Fibroblast of skin of right quadriceps (primary cell): ENCODE measurements around the gene EEF1A2.

Experiments
- DNase-seq: peaks from one replicate; pipeline ENCODE4 v3.0.0-alpha.2; 2013

EEF1A2 gene

DNA sequence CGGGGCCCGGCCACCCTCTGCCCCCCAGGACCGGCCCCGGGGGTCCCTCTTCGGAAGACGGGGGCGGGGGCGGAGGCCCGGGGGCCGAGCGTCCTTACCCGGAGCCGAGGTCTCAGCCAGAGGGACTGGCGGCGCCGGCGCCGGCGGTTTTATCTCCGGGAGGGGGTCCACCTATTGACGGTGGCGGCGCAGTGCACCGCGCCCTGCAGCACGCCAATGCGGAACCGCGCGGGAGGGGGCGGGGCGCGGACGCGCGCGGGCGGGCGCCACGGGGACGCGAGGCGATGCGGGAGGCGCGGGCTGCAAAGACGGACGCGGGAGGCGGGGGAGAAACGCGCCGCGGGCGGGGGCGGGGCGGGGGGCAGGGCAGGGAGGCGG, at the start of gene EEF1A2:
Gene EEF1A2, minus strand, starts transcription at position 124 of the 378 bp plus-strand sequence. CDS start 1,320 bp downstream, outside the sequence.
- DNase-seq: no peak

DNA sequence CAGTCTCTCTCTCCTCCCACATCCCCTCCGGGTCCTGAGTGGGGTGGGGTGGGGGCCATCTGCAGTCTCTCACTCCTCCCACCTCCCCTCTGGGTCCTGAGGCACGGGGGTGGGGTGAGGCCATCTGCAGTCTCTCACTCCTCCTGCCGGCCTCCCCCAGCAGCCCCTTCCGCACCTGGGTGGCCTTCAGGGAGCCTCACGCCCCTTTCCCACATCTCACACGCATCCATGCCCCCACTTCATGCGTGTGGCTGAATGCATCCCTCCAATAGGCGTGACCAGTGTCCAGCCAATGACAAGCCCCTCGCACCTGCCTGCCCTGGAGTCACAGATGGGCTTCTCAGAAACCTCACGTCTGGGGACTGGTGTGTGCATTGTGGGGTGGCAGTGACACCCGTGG, 49.7 kb upstream of the EEF1A2 start:
- no peak for DNase-seq

DNA sequence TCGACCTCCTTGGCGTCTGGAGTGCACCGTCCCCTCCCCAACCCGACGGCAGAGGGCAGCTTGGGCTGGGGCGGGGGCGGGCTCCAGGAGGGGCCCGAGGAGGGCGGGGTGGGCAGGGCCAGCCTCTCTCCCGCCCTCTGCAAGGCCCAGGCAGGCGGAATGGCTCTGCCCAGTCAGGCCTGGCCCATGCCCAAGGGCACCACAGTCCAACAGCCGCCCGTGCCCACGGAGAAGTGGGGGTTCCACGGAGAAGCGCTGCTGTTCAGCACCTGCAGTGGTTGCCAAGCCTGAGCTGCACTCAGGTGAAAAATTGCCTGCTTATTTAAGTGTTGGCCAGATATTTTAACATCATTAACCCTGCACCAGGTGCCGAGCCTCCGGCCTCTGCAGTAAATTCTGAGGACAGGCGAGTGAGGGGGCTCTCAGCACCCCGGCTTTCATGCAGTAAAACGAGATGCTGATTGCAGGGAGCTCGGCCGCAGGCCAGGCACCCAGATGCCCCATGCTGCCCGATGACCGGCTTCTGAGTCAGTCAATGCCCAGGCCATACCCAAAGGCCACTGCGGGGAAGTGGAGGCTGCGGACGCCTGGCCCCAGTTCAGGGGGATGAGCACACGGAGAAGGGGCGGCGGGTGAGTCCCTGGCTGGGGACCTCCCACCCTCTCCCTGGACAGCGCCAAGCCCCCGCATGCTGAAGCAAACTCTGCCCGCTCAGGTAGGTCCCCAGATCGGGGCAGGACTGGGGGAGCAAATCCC, 49.0 kb upstream of the EEF1A2 start, which contains the start of gene SRMS:
Gene SRMS, minus strand, starts transcription at position 25 of the 756 bp plus-strand sequence. CDS start 286 bp downstream, outside the sequence.
- no peak for DNase-seq

DNA sequence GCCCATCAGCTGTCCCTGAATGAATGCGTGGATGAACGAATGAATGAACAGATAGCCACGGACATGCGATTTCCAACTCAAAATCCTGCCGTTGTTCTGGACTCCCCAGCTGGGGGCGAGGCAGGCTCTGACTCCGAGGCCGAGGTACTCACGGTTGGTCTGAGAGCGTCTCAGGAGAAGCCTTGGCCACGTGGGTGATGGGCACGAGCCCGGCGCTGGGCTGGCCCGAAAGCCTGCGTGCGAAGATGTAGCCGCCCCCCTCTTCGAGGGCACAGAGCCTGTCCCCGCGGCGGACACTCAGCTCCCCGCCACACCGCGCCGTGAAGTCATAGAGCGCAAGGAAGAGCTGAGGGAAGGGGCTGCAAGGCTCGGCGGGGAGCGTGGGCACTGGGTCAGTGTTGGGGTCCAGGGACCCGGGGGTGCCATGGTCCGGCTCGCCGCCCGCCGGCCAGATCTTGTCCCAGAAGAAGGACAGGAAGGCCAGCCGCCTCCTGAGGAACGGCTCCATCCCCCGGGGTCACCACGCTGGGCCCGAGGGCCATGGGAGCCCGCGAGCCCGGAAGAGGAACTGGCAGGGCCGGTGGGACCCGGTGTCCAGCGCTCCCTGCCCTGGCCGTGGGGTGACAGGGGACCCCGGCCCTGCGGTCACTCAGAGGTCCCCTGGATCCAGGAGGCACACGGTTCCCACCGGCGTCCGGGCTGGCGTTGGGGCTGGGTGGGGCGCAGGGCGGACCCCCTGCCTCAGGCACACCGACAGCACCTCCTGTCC, 48.3 kb upstream of the EEF1A2 start:
- DNase-seq: no peak

DNA sequence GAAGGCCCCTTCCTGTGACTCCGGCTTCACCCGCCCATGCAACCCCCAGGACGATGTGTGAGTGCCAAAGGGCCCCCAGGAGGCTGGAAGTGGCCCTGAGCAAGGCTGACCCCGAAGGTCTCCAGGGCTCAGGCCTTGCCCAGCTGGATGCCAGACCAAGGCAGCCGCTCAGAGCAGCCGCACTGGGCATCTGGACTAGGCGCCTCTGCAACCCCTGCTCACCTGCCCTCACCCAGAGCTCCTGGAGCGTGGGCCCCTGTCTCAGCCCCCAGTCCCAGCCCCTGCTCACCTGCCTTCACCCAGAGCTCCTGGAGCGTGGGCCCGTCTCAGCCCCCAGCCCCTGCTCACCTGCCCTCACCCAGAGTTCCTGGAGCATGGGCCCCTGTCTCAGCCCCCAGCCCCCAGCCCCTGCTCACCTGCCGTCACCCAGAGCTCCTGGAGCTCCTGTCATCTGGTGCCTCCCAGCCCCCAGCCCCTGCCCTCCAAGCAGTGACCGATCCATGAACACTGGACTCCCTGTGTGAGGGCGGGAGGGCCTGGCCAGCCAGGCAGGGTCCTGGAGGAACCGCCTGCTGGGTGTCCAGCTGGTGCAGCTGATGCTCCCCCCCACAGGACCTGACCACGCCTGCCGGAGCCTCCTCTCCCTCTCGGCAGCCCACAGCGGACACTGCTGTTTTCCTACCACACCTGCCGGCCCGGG, 47.5 kb upstream of the EEF1A2 start:
- DNase-seq: no peak

DNA sequence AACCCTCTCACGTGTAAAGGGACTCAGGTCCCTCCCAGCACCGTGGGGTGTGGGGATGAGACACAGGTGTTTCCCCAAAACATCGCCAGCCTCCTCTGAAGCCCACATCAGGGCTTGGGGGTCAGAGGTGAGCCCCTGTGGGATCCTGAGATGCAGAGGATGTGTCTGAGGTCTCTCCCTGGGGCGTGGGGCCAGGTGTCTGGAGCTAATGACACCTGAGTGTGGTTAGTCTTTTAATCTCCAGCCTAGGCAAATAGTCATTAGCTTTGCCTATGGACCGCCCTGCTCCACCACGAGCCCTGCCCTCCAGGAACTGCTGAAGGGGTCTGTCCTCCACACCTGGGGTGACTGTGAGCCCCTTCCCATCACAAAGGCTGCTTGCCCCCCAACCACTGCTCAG, 46.9 kb upstream of the EEF1A2 start:
- DNase-seq: no peak

DNA sequence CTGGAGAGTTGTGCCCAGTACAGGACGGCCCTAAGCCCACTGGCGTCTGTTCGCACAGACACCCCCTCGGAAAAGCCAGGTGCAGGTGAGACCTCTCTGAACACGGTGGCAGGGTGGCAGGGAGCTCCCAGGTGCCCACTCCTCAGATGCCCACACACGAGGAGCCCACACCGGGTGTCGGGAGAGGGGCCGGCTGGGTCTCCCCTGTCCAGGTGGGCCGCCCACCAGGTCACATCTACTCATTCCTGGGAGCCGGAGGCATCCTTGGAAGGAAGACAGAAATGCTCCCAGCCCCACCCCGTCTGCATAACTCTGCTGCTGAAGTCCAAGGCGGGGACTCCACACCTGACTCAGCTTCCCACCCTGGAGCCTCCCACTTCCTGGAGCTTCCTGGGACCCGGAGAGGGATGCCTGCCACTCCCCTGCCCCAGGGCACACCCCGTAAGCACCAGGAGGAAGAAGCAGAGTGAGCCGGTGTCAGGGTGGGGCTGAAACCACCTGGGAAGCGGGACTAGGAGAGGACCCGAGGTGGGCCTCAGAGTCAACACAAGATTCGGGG, 46.2 kb upstream of the EEF1A2 start:
- DNase-seq: no peak

DNA sequence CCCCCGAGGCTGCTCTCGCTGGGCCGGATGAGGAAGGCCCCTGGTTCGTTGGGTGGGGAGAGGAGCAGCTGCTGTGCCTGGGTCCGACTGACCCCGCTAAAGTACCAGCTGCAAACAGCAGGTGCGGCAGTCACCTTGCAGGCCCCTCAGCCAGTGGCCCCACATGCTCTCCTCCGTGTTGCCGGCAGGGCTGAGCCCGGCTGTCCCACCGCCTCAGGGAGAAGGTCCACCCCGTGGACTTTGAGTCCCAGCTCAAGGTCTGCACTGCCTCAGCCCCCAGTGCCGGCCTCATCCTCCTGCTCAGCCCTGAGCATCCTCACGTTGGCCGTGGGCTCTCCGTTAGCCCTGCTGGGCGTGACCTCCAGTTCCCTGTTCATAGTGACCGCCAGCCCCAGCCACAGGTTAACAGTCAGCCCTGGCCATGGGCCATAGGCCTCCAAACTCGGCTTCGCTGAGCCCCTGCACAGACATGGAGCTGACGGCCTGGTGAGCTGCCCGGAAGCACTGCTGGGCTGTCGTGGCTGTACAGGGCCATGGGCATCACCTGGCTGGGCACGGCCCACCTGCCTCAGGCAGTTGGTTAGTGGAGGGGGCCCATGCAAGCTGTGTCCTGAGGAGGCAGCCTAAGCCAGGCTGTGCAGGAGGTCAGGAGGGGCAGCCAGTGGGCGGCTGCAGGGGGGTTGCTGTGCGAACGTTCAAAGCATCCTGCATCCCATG, 45.5 kb upstream of the EEF1A2 start:
- no peak for DNase-seq

DNA sequence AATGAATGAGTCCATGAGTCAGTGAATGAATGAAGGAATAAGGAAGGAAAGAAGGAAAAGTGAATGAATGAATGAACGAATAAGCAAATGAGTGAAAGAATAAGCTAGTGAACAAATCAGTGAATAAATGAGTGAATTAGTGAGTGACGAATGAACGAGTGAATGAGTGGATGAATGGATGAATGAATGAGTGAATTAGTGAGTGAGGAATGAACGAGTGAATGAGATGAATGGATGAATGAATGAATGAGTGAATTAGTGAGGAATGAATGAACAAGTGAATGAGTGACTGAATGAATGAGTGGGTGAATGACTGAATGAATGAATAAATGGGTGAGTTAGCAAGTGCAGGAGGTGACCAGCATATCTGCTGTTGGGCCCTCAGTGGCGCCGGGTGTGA, 44.9 kb upstream of the EEF1A2 start:
- DNase-seq: no peak

DNA sequence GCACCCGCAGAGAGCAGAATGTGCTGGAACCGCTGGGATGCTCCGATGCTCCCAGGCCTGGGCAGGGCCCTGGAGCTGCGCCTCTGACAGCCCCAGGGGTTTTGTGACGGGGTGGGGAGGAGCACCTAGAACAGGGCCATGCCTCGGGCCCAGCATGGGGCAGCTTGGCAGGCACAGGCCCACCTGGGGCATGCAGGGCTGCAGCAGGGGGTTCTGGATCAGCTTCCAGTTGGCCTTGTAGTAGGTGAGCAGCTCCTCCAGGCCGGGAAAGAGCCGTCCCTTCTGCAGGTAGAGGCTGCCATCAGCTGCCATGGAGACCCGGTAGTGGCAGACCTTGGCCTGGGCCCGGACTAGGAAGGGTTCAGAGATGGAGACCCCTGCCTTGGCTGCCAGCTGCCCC, 44.2 kb upstream of the EEF1A2 start:
- DNase-seq: no peak

DNA sequence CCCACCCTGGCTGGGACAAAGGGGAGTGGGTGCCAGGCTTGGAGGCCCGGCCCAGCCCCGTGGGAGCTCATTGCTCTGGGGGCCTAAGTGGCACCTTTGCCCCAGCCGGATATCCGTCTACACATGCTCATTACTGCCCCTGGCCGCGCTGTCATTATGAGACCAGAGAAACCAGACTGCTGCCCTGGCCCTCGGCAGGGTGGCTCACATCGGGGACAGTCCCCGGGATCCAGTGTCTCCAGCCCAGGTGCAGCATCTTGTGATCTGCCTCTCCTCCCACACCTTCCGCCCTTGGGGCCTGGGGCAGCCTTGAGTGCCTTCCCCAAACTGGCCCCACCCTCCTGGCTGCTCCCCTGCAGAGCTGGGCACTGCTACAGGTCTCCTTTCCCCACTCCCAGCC, 43.8 kb upstream of the EEF1A2 start:
- DNase-seq: no peak

DNA sequence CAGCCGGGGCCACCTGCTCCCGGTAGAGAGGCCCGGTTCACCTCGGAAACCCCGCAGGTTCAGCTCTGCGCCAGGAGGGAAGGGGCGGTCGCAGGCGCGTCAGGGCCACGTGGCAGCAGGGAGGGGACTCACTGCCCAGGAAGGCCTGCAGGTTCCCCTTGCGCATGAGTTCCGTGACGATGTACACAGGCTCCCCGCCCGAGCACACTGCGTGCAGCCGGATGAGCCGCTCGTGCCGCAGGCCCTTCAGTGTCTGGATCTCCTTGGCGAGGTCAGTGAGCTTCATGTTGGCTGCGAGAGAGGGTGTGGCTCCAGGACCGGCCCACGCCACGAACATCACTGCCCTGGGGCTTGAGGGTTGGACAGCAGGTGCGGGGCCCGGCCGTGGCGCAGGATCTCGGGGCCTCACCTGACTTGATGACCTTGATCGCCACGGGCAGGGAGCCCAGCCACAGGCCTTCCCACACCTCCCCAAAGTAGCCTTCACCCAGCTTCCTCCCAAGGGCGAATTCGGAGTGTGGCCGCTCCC, 43.2 kb upstream of the EEF1A2 start:
- no peak for DNase-seq

DNA sequence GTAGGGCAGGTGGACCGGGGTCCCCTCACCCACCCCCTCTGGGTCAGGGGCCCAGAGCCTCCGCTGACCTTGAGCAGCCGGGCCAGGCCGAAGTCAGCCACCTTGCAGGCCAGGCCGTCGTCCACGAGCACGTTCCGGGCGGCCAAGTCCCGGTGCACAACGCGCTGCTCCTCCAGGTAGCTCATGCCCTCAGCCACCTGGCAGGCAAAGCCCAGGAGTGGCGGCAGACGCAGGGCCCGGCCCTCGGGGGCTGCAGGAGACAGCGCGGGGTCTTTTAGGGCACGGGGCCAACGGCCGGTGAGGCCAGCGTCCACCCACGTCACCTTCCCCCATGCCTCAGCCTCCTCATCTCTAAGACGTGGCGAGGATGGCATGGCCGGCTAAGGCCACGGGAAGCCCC, 42.5 kb upstream of the EEF1A2 start:
- DNase-seq: no peak

DNA sequence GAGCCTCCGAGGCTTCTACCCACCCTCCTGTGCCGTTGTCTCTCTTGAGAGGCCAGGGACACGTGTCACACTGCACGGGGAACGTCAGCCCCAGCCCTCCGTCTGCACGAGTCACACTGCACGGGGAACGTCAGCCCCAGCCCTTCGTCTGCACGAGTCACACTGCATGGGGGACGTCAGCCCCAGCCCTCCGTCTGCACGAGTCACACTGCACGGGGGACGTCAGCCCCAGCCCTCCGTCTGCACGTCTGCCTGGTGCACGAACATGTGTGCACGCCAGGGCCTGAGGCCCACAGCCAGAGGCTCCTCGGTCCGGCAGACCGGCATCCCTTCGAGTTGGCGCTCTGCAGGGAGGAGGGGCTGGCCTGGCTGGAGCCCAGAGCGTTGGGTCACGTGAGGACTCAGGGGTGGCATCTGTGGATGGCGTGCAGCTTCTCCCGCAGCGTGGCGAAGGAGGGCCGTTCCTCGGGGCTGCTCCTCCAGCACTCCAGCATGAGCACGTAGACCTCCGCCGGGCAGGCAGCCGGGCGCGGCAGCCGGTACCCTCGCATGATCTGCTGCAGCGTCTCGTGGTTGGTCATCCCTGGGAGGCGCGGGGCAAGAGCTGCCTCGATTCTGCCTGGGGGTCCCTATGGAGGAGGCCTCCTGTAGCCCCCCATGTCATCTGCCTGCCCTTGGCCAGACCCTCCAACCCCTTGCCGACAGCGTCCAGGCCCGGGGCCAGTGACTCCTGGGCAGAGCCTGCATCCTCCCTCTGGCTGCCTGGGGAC, 41.7 kb upstream of the EEF1A2 start:
- peak; percentile 29 for DNase-seq

DNA sequence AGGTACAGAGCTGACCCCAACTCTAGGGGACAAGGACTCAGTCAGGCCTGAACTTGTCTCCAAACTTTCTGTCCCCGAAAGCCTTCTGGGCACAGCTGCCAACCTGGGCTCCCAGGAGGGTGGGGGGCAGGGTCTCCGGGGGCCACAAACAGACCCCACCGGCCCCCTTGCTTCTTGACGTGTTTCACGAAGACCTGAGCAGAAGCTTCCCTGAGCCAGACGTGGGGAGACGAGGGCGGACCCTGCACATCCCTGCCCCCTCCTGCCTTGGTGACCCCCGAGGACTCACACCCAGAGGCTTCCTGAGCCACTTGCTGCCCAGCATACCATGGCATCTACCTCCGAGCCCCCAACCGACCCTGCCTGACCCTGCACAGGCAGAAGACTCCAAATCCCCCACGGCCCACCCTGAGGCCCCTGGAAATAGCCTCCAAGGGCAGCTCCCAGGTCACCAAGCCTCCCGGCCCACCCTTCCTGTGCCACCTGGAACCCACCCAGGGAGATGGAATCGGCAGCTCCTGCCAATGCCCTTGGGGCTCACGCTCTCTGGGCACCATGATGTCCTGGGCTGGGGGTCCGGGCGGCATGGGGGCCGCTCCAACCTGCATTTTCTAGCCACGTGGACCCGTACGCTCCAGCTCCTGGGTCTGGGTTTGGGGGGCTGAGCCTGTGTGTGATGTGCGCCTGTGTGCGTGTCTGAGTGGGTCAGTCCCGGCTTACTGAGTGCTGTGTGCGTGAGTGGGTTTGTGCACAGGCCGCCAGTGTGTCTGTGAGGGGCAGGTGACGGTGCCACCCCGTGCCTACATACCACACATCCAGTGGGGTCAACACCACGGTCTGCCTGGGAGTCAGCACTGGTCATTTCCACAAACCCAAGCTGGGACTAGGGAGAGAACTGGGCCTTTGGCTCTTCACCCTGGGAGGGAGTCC, 40.8 kb upstream of the EEF1A2 start:
- DNase-seq: no peak

DNA sequence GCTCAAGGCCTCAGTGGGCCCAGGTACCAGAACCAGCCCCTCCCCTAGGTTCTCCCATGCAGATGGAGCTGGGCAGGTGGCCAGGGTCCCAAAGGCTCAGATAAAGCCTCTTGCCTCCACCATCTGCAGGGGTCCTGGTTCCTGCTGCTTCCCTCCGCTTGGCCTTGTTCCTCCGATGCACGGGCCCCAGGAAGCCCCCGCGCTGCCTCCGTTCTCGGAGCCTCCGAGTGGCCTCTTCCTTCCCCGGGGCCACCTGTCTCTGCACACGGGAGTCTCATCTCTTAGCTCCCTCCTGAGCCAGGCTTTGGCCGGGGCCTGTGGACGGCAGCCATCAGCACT, 40.2 kb upstream of the EEF1A2 start:
- DNase-seq: no peak

DNA sequence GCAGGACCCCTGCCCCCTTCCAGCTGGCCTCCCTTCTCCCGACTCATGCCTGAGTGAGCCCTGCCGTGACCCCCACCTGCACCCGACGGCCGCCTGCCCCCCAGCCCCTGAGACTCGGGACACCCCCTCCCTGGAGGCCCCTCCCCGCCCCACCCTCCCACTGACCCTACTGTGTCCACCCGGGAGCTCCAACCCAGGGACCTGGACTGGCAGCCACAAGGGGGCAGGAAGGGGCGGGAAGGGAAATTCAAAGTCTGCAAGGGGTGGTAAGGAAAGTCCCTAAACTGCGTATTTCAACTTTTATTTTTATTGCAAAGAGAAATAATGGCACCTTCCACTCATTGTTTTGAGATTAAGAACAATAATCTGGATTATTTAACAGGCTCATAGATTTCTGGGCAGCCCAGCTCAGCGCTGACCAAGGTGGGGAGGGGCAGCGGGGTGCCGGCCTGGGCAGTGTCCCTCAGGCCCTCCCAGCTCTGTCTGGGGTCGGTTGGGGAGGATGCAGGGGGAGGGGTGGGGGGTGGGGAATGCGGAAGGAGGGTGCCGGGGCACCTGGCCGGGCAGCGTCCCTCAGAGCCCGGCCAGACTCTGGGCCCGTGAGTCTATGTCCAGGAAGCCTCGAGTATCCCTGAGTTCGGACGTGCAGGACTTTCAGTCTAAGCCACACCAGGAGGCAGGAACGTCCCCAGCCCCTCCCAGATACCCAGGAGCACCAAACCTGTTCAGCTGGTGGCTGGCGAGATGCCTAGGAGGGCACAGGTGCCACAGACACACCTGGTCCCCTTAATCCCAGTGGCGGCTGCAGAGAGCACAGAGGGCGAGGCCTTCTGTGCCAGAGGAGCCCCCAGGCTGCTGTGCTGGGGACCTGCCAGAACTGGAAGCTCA, 39.6 kb upstream of the EEF1A2 start:
- DNase-seq: no peak

DNA sequence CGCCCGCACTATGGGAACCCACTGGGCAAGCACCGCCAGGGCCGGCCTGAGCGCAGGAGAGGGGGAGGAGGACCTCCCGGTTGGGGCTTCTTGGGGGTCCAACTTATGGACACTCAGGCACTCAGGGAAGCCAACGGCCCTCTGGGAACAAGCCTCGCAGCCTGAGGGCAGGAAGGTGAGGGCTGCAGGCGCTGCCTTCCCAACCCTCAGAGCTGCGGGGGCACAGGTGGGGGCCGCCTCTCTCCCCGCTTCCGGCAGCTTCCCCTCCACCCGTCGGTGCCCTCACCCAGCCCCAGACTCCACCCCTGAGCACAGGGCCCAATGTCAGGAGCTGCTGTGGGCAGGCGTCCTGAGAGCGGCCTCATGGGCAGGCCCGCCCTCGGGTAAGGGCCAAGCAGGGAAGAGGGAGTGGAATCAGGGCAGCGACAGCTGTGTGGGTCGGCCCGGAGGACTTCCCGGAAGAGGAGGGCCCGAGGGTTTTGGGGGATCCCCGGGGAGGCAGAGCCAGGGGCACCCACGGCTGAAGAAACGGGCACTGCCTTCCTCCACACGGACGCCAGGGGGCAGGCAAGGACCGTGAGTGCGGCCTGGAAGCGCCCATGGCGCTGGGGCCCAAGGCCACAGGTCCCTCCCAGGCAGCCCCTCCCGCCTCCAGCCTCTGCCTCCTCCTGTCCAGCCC, 38.8 kb upstream of the EEF1A2 start:
- DNase-seq: peak; percentile 69

DNA sequence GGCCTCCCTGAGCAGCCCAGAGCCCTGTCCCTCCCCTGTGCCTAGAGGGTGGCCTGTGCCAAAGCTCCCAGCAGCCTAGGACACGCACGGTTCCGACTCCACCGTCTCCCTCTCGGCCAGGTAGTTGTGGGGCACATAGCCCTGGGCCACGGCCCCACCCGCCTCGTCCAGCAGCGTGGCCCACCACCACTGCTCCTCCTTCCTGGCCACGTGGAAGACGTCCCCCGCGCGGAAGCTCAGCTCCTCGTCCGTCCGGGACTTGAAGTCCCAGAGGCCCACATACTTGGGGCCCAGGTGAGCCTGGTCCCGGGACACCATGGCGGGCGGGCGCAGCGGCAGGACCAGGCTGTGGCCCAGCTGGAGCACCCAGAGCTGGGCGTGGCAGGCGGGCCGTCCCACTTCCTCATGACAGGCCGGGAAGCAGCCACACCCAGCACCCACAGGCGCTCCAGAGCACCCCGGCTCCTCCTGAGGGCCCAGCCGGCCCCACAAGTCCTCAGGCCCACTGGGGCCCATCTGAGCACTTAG, 38.2 kb upstream of the EEF1A2 start, which contains the start of gene PTK6:
Gene PTK6, minus strand, starts transcription at position 380 of the 528 bp plus-strand sequence. Its CDS starts 62 bp downstream, at position 318.
- DNase-seq: no peak
